Keratinocyte (primary cell): ENCODE results near the gene MYRFL. TPM values are rescaled to one million over a fixed set of nuclear protein-coding genes. Genes with fewer than 3 reads are reported as not detected.

Experiments used
- DNase-seq: peaks from one replicate; pipeline ENCODE4 v3.0.0-alpha.2; 2011; ENCODE audit warnings: low read depth, missing footprints, low spot score
- FAIRE-seq: peaks from 2 replicates; lab custom pipeline; 2011; peaks lifted over from hg19 to GRCh38; lab: Jason Lieb, UNC
- H2AFZ ChIP-seq: 2 replicates; pipeline ENCODE4 v1.6.0; 2012; ENCODE audit warnings: low read length, control low read depth, inconsistent platforms; ENCODE audit not compliant: control insufficient read depth
- H3K27ac ChIP-seq: 2 replicates; pipeline ENCODE4 v1.5.1; 2011; ENCODE audit warnings: low read length; ENCODE audit not compliant: control insufficient read depth, insufficient read depth
- H3K27me3 ChIP-seq: 3 replicates; pipeline ENCODE4 v1.6.0; 2011; ENCODE audit warnings: low read length; ENCODE audit not compliant: control insufficient read depth, insufficient read depth; ENCODE audit errors: extremely low read depth
- H3K36me3 ChIP-seq, 2 experiments: 2 replicates in 1 of 2; 3 replicates in 1 of 2; pipeline ENCODE4 v1.5.1; 2011; ENCODE audit warnings: low read length in 2 of 2, mild to moderate bottlenecking in 1 of 2; ENCODE audit not compliant: control insufficient read depth in 2 of 2, insufficient read depth in 2 of 2; ENCODE audit errors: extremely low read depth in 1 of 2
- H3K4me1 ChIP-seq: 3 replicates; pipeline ENCODE4 v1.5.1; 2011; ENCODE audit warnings: low read length; ENCODE audit not compliant: control insufficient read depth, insufficient read depth; ENCODE audit errors: extremely low read depth
- H3K4me2 ChIP-seq: 3 replicates; pipeline ENCODE4 v1.6.0; 2011; ENCODE audit warnings: low read depth, low read length; ENCODE audit not compliant: control insufficient read depth, insufficient read depth; ENCODE audit errors: extremely low read depth
- H3K4me3 ChIP-seq, 3 experiments: fragments of 200-600 bp in 1 of 3; sonication (generic) in 1 of 3; 2 replicates in 2 of 3; 3 replicates in 1 of 3; pipeline ENCODE4 v1.5.1; 2011 to 2016; ENCODE audit warnings: low read length in 3 of 3, mild to moderate bottlenecking in 3 of 3, control low read depth in 2 of 3, inconsistent platforms in 1 of 3, low read depth in 1 of 3, mixed read lengths in 1 of 3, mixed run types in 1 of 3, moderate library complexity in 1 of 3; ENCODE audit not compliant: control insufficient read depth in 2 of 3, insufficient read depth in 2 of 3; ENCODE audit errors: extremely low read depth in 1 of 3
- H3K79me2 ChIP-seq: 2 replicates; pipeline ENCODE4 v1.6.0; 2012; ENCODE audit warnings: low read length; ENCODE audit not compliant: control insufficient read depth, insufficient read depth
- H3K9ac ChIP-seq: 3 replicates; pipeline ENCODE4 v1.6.0; 2011; ENCODE audit warnings: low read length; ENCODE audit not compliant: control insufficient read depth, insufficient read depth; ENCODE audit errors: extremely low read depth
- H3K9me1 ChIP-seq: 3 replicates; pipeline ENCODE4 v1.6.0; 2011; ENCODE audit warnings: low read length; ENCODE audit not compliant: control insufficient read depth, insufficient read depth; ENCODE audit errors: extremely low read depth
- H3K9me3 ChIP-seq: 2 replicates; pipeline ENCODE4 v1.5.1; 2012; ENCODE audit warnings: low read depth, low read length; ENCODE audit not compliant: control insufficient read depth
- H4K20me1 ChIP-seq: 3 replicates; pipeline ENCODE4 v1.6.0; 2011; ENCODE audit warnings: low read length; ENCODE audit not compliant: control insufficient read depth, insufficient read depth; ENCODE audit errors: extremely low read depth
- EZH2 ChIP-seq: IDR thresholded peaks from one replicate; pipeline ENCODE4 v1.6.1; 2012; ENCODE audit warnings: inconsistent platforms, mild to moderate bottlenecking, low read length, moderate library complexity
- dilution Hi-C: fragments of 300-500 bp; cut with MboI; formaldehyde crosslinking; loops from one replicate; pipeline ENCODE4 v1.7.0; 2020; ENCODE audit warnings: low sequenced_read_pairs; ENCODE audit not compliant: extremely low pct_ligation_motif_present
- polyA plus RNA-seq, 5 experiments: library from polyadenylated mRNA; depleted of rRNA in 3 of 5; stranded (reverse) in 3 of 5; stranded (forward) in 1 of 5; unstranded in 1 of 5; fragments of >200 nt; gene quantifications; 1 replicate in 1 of 5; 2 replicates in 3 of 5; 3 replicates in 1 of 5; pipeline versions ENCODE4 v1.2.1 to v1.2.3, GENCODE V29; 2011 to 2012; ENCODE audit warnings: missing spikeins in 2 of 5, low read depth in 1 of 5, low replicate concordance in 1 of 5
- TF ChIP-seq, protein P1 (sequence below), 3 experiments: IDR thresholded peaks in 1 of 3; conservative IDR thresholded peaks in 1 of 3; optimal IDR thresholded peaks in 1 of 3; 2 replicates in 2 of 3; 3 replicates in 1 of 3; pipeline versions ENCODE3 to v1.5.1; 2011; ENCODE audit warnings: low read length in 3 of 3, mild to moderate bottlenecking in 3 of 3, moderate library complexity in 2 of 3, control low read depth in 1 of 3, inconsistent platforms in 1 of 3; ENCODE audit not compliant: insufficient read depth in 2 of 3; ENCODE audit errors: extremely low read depth in 1 of 3

The MYRFL gene
- polyA plus RNA-seq, 1 donor (not counting 4 experiments of a cell fraction or from before 2014, with no cell fraction given) = 0.39 TPM

DNA sequence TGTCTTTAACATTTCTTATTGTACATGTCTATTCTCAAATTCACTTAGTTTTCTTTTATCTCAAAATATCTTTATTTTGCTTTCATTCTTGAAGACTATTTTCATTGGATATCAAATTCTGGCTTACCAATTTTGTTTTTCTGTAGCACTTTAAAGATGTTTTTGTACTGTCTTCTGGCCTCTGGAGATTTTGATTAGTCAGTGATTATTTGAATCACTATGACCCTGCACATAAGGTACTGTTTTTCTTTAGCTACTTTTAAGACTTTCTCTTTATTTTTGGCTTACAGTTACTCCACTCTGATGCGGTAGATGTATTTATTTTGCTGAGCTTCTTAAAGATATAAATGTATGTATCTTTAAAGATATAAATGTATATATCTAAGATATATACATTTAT is 49.6 kb downstream of the MYRFL start:
- Histone ChIP-seq H3K9me3 (no peaks in the 10 kb centered on the region), H3K79me2 (no peaks in the 10 kb centered on the region), H4K20me1 (no peaks in the 10 kb centered on the region), H3K27me3 (no peaks in the 10 kb centered on the region), H3K9me1 (no peaks in the 10 kb centered on the region), H3K4me1 (peaks cover 12% of the 10 kb centered on the region), H3K4me2 (no peak overlapping the region), H3K36me3 (no peaks in the 10 kb centered on the region), H3K9ac (no peak overlapping the region), H3K27ac (no peak overlapping the region), H3K4me3 (no peak overlapping the region), H2AFZ (no peak overlapping the region)
- TF ChIP-seq EZH2 = no peak
- TF ChIP-seq, protein P1, sequence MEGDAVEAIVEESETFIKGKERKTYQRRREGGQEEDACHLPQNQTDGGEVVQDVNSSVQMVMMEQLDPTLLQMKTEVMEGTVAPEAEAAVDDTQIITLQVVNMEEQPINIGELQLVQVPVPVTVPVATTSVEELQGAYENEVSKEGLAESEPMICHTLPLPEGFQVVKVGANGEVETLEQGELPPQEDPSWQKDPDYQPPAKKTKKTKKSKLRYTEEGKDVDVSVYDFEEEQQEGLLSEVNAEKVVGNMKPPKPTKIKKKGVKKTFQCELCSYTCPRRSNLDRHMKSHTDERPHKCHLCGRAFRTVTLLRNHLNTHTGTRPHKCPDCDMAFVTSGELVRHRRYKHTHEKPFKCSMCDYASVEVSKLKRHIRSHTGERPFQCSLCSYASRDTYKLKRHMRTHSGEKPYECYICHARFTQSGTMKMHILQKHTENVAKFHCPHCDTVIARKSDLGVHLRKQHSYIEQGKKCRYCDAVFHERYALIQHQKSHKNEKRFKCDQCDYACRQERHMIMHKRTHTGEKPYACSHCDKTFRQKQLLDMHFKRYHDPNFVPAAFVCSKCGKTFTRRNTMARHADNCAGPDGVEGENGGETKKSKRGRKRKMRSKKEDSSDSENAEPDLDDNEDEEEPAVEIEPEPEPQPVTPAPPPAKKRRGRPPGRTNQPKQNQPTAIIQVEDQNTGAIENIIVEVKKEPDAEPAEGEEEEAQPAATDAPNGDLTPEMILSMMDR (optimal IDR thresholded peaks at IDR 0.05 in 1 of 3, IDR thresholded peaks at IDR 0.05 in 1 of 3, conservative IDR thresholded peaks at IDR 0.05 in 1 of 3; ENCODE audit: extremely low read depth in 1 of 3, insufficient read depth in 2 of 3, low read length in 3 of 3) = no peak
- FAIRE-seq (no peak), DNase-seq (no peak)
- dilution Hi-C loops = no loop called here

DNA sequence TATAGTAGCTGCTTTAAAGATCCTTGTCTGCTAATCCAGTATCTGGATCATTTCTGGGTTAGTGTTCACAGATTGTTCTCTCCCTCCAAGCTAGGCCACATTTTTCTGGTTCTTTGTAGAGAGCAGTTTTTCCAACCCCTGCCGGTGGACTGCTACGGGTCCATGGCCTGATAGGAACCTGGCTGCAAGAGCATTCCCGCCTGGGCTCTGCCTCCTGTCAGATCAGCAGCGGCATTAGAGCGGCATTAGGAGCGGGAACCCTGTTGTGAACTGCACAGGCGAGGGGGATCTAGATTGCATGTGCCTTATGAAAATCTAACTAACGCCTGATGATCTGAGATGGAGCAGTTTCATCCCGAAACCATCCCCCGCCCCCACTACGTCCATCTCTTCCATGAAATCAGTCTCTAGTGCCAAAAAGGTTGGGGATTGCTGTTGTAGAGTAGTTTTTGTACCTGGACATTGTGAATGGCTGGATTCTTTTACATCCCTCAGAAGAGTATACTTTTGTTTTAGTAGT is 50.4 kb downstream of the MYRFL start:
- TF ChIP-seq, protein P1 (optimal IDR thresholded peaks at IDR 0.05 in 1 of 3, IDR thresholded peaks at IDR 0.05 in 1 of 3, conservative IDR thresholded peaks at IDR 0.05 in 1 of 3; ENCODE audit: extremely low read depth in 1 of 3, insufficient read depth in 2 of 3, low read length in 3 of 3) = no peak
- no peak for TF ChIP-seq EZH2

More for the DNA sequence above, 50.4 kb downstream of the MYRFL start:
- H3K9me3 ChIP-seq = no peaks in the 10 kb centered on the region
- no peaks in the 10 kb centered on the region for H3K27me3 ChIP-seq
- FAIRE-seq (no peak), DNase-seq (no peak)
- H3K27ac ChIP-seq = no peak overlapping the region
- H4K20me1 ChIP-seq = no peaks in the 10 kb centered on the region
- no peaks in the 10 kb centered on the region for H3K79me2 ChIP-seq
- H3K4me2 ChIP-seq = no peak overlapping the region
- peaks cover 12% of the 10 kb centered on the region for H3K4me1 ChIP-seq
- no peak overlapping the region for H3K9ac ChIP-seq
- no peaks in the 10 kb centered on the region for H3K9me1 ChIP-seq
- no peaks in the 10 kb centered on the region for H3K36me3 ChIP-seq
- H2AFZ ChIP-seq = no peak overlapping the region
- dilution Hi-C loops = no loop called here
- H3K4me3 ChIP-seq = no peak overlapping the region
